ENCODE measurements around the gene ASB2.

The ASB2 gene

GRCh38 chr14:93902619-93903307 lies 73.6 kb downstream of the ASB2 start:
- DNase-seq (ENCODE audit: low read depth in 2 of 2): no peak

GRCh38 chr14:93901813-93902212 lies 74.6 kb downstream of the ASB2 start:
- no peak for DNase-seq (ENCODE audit: low read depth in 2 of 2)

- no peak for DNase-seq (ENCODE audit: low read depth in 2 of 2)
Measured at GRCh38 chr14:93898731-93899130, 77.6 kb downstream of the ASB2 start.

DNA sequence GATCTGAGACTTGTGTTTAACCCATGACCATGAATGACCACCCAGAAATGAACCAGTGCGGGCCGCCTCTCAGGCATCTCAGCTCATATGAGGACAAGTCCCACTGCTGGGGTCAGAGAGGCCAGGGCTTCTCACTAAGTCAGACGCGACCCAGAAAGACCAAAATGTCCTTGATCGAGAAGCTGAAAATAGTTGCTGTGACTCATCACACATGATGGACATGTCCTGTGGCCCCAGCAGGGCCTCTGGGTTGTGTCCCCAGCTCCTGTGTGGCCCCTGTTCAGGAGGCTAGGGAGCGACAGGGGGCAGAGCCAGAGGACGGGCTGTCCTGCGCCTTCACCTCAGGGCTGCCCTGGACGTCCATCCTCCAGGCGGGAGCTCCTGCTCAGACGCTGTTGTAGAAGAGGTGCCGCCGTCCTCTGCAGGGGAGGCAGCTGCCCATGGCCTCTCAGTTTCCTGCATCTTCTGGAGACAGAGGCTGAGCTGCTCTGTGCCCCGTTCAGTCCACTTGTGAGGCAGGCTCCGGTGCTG lies 78.2 kb downstream of the ASB2 start:
- DNase-seq (ENCODE audit: low read depth in 2 of 2): no peak

GRCh38 chr14:93897476-93897845 lies 78.9 kb downstream of the ASB2 start:
- no peak for DNase-seq (ENCODE audit: low read depth in 2 of 2)

DNA sequence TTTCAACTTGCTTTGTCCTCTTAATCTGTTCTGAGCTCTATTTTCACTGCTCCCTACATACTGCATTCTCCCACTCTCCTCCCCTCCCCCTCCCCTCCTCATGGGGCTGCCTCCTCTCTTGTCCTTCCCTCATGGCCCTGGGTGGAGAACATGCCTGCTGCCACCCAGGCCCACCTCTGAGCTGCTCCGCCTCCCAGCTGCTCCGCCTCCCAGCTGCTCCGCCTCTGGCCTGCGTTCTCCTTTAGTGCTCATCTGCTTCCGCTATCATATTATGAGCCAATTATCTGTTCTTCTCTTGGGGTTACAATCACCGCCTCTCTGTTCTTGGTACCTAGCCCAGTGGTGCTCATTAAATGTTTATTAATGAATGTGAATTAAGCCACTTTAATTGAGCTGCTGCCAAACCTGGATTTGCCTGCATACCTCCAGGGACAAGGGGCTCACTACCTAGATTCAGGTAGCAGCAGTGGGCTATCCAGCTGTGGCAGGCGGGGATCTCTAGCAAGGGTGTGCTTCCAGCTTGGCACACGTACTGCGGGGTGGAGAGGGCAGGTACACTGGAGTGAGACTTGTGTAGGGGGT lies 81.3 kb downstream of the ASB2 start:
- DNase-seq (ENCODE audit: low read depth in 2 of 2): no peak

GRCh38 chr14:93893661-93894261 lies 82.6 kb downstream of the ASB2 start:
- DNase-seq (ENCODE audit: low read depth in 2 of 2): no peak

DNA sequence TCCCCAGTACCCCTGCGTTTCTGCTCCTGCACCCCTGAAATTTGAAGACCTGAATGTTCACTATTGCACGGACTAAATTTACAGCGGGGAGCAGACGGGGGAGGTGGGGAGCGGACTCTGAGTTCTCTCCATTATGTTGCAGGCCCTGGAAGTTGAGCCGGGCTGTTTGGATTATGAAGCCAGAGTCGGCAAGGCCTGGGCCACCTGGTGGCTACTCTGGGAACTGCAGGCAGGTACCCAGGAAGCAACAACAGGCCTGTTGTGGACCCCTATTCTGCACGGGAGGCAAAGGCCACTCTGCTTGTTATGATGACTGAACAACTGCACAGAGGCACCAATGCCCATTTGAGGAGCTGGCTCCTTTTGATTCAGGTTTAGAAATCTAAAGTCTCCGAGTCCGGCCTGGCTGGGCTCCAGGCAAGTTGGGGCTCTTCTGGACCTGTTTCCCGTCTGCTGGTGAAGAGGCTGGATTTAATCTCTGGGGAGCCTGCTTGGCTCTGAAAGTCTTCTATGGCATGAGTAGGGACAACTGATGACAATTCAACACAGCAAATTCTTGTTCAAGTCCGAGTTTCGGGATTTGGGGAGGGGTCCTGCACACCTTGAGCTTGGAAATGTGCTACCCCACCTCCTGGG lies 83.3 kb downstream of the ASB2 start:
- peak; percentile 63 to 67 for DNase-seq (ENCODE audit: low read depth in 2 of 2)

- DNase-seq (ENCODE audit: low read depth in 2 of 2): no peak
Measured at GRCh38 chr14:93892505-93892839, 83.9 kb downstream of the ASB2 start.

GRCh38 chr14:93891756-93892504 lies 84.4 kb downstream of the ASB2 start:
- no peak for DNase-seq (ENCODE audit: low read depth in 2 of 2)

- no peak for DNase-seq (ENCODE audit: low read depth in 2 of 2)
Measured at GRCh38 chr14:93889739-93890483, 86.5 kb downstream of the ASB2 start.

DNA sequence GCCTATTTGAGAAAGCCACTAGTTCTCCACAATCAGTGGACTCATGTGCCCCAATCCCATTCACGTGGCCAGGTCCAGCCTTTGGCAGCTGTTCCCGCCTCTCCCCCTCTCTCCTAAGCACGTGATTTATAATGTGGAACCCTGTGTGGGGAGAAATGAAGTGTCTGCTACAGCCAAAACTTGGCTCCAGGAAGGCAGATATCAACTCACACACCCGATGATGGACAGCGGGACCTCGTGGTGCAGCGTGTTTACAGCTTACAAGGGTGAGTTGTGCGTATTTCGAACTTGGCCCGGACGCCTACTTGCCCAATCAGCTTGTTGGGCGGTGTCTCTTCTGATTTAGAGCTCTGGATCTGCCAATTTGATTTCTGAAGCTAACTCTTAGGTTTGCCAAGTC lies 87.4 kb downstream of the ASB2 start:
- no peak for DNase-seq (ENCODE audit: low read depth in 2 of 2)

DNA sequence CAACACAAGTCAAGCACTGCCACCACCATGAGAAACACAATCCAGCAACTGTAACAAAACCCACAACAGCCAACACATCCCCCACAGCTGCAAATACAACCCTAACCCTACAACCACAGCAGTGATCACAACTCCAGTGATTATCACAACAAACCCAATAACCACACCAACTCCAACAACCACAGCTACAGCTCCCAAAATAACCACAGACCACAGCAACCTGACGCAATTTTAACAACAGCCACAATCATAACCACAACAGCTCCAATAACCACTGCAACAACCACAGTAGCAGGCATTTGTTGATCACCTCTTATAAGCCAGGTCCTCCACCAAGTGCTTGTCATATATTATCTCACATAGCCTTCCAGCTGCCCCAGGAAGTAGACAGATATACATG lies 91.4 kb downstream of the ASB2 start:
- DNase-seq (ENCODE audit: low read depth in 2 of 2): no peak
